Spleen (tissue), 11 donors: ENCODE data around the gene THSD4. TPM values are rescaled to one million over a fixed set of nuclear protein-coding genes. Genes with fewer than 3 reads are reported as not detected.
"Not testable (repeated sequence)": the region's sequence is repeated elsewhere in the genome, so short reads cannot be mapped to it uniquely, and the experiment has no call there.

ENCODE experiments used
- DNase-seq: peaks from one replicate; pipeline ENCODE4 v3.0.0-alpha.2; 2020
- H3K27ac ChIP-seq, 8 donors: fragments of 200-600 bp; sonication (generic) in 7 of 8; 1 replicate in 4 of 8; 2 replicates in 4 of 8; pipeline versions ENCODE4 v1.5.0 to v1.8.0; 2016 to 2021; ENCODE audit warnings: inconsistent platforms in 4 of 8, mild to moderate bottlenecking in 4 of 8, moderate library complexity in 1 of 8
- H3K27me3 ChIP-seq, 7 donors: fragments of 200-600 bp; sonication (generic) in 6 of 7; replicated peaks in 1 of 7; 1 replicate in 4 of 7; 2 replicates in 3 of 7; pipeline versions ENCODE4 v1.5.0 to v1.8.0; 2016 to 2021; ENCODE audit warnings: inconsistent platforms in 3 of 7, mild to moderate bottlenecking in 1 of 7
- H3K36me3 ChIP-seq, 6 donors: fragments of 200-600 bp; sonication (generic) in 5 of 6; 1 replicate in 4 of 6; 2 replicates in 2 of 6; pipeline versions ENCODE4 v1.5.0 to v1.8.0; 2016 to 2021; ENCODE audit warnings: inconsistent platforms in 2 of 6
- H3K4me1 ChIP-seq, 6 donors: fragments of 200-600 bp; sonication (generic) in 5 of 6; 1 replicate in 3 of 6; 2 replicates in 3 of 6; pipeline versions ENCODE4 v1.5.0 to v1.8.0; 2016 to 2021; ENCODE audit warnings: inconsistent platforms in 3 of 6
- H3K4me3 ChIP-seq, 8 donors: fragments of 200-600 bp; sonication (generic) in 7 of 8; 1 replicate in 4 of 8; 2 replicates in 4 of 8; pipeline versions ENCODE4 v1.5.0 to v1.8.0; 2016 to 2021; ENCODE audit warnings: inconsistent platforms in 4 of 8, mild to moderate bottlenecking in 4 of 8, moderate library complexity in 2 of 8
- H3K9me3 ChIP-seq, 8 donors: fragments of 200-600 bp; sonication (generic) in 7 of 8; 1 replicate in 4 of 8; 2 replicates in 4 of 8; pipeline versions ENCODE4 v1.5.0 to v1.8.0; 2016 to 2021; ENCODE audit warnings: inconsistent platforms in 4 of 8
- CTCF ChIP-seq, 11 experiments: fragments of 200-600 bp in 7 of 11; fragments of 450-650 bp in 4 of 11; sonication (generic) in 4 of 11; IDR thresholded peaks in 8 of 11; conservative IDR thresholded peaks in 3 of 11; 1 replicate in 7 of 11; 2 replicates in 4 of 11; pipeline versions ENCODE4 v1.4.0 to v1.8.0; 2016 to 2021; ENCODE audit warnings: antibody characterized with exemption in 11 of 11, inconsistent platforms in 4 of 11, mild to moderate bottlenecking in 1 of 11
- POLR2A ChIP-seq, 3 donors: fragments of 450-650 bp; IDR thresholded peaks; one replicate each; pipeline ENCODE4 v1.5.1; 2017; ENCODE audit warnings: antibody characterized with exemption in 3 of 3, mild to moderate bottlenecking in 1 of 3
- POLR2AphosphoS5 ChIP-seq, 3 donors: sonication (generic); formaldehyde crosslinking; IDR thresholded peaks; one replicate each; pipeline ENCODE4 v1.5.1; 2017; ENCODE audit warnings: antibody characterized with exemption in 3 of 3
- WGBS, 5 donors: extraction: QIAGEN DNeasy Blood & Tissue Kit in 3 of 5; methylation state at CpG; one replicate each; pipeline versions ENCODE4 v1.1.5 to v1.1.7; 2013 to 2018; 5-methylcytosine and 5-hydroxymethylcytosine counted together
- intact Hi-C: fragments of 100-400 bp; cut with DNase I; formaldehyde crosslinking; loops from one replicate; pipeline ENCODE4 v1.15.0; 2023; ENCODE audit warnings: low total_unique reads
- polyA plus RNA-seq, 3 donors: library from polyadenylated mRNA; stranded (reverse); fragments of 200-250 nt; gene quantifications; one replicate each; pipeline ENCODE4 v1.2.1, GENCODE V29; 2013
- total RNA-seq, 7 donors: library from RNA; depleted of rRNA in 3 of 7; stranded (reverse); fragments of >200 nt in 3 of 7; fragmentation: NEBNext Ultra II Directional in 4 of 7; extraction: Animal tissue kit (Norgen Biotek cat#: 25700) in 4 of 7; gene quantifications; one replicate each; pipeline versions ENCODE4 v1.1.0 to v1.2.1, GENCODE V29; 2016 to 2021
- donor health status: healthy with polysubstance abuse.
- donor health status: DM: no; HTN: no; CAD: no; lungs with moderate emphysema.
- donor health status: DM: no; HTN: no; CAD: no.
- donor health status: Bipolar disorder and iron deficiency.
- donor health status: healthy.
- donor health status: DM: no; HTN: no; CAD: no.
- donor health status: DM: yes; HTN: yes; CAD: no.

The THSD4 gene
- total and polyA plus RNA-seq, 10 donors: 0.29 to 11.3 (median 3.4) TPM

- Histone ChIP-seq H3K27me3 (no peaks in the 10 kb centered on the region), H3K4me1 (peaks cover 0 to 15% (median 8%) of the 10 kb centered on the region in 6 donors), H3K9me3 (peaks cover 0 to 4% (median 0%) of the 10 kb centered on the region in 8 donors), H3K27ac (peak overlapping the region in 7 of 8 donors; percentile 61 to 80 (median 69)), H3K36me3 (no peaks in the 10 kb centered on the region), H3K4me3 (no peak overlapping the region)
- DNase-seq: no peak
- TF ChIP-seq POLR2AphosphoS5 (IDR thresholded peaks at IDR 0.05) (no peak), CTCF (IDR thresholded peaks at IDR 0.05 in 8 of 11, conservative IDR thresholded peaks at IDR 0.05 in 3 of 11) (no peak), POLR2A (IDR thresholded peaks at IDR 0.05) (no peak)
- intact Hi-C loops: no loop called here
Observed at GRCh38 chr15:71716990-71717389, 601.7 kb downstream of the THSD4 start.

GRCh38 chr15:71718116-71718910 is 603.0 kb downstream of the THSD4 start:
- Histone ChIP-seq H3K27me3 (no peaks in the 10 kb centered on the region), H3K27ac (peak overlapping the region in 3 of 8 donors; percentile 69 to 80 (median 76)), H3K4me1 (peaks cover 0 to 2% (median 0%) of the 10 kb centered on the region in 6 donors), H3K9me3 (peaks cover 0 to 4% (median 0%) of the 10 kb centered on the region in 8 donors), H3K4me3 (no peak overlapping the region), H3K36me3 (no peaks in the 10 kb centered on the region)
- intact Hi-C loops: no loop called here
- no peak for TF ChIP-seq POLR2A (IDR thresholded peaks at IDR 0.05)
- TF ChIP-seq POLR2AphosphoS5 (IDR thresholded peaks at IDR 0.05): no peak
- no peak for TF ChIP-seq CTCF (IDR thresholded peaks at IDR 0.05 in 8 of 11, conservative IDR thresholded peaks at IDR 0.05 in 3 of 11)
- 76 to 84% (median 80%) methylated on average over 13 of the region's 13 CpGs for WGBS, 5 donors
- no peak for DNase-seq

- Histone ChIP-seq H3K36me3 (no peaks in the 10 kb centered on the region), H3K27me3 (no peaks in the 10 kb centered on the region), H3K27ac (no peak overlapping the region), H3K4me3 (no peak overlapping the region), H3K4me1 (no peaks in the 10 kb centered on the region), H3K9me3 (no peaks in the 10 kb centered on the region)
- DNase-seq: no peak
- TF ChIP-seq POLR2AphosphoS5 (IDR thresholded peaks at IDR 0.05): no peak
- TF ChIP-seq CTCF (IDR thresholded peaks at IDR 0.05 in 8 of 11, conservative IDR thresholded peaks at IDR 0.05 in 3 of 11): no peak
- TF ChIP-seq POLR2A (IDR thresholded peaks at IDR 0.05): no peak
- intact Hi-C loops: no loop called here
Observed at GRCh38 chr15:71723344-71723743, 608.1 kb downstream of the THSD4 start.

GRCh38 chr15:71725207-71725955 is 610.1 kb downstream of the THSD4 start:
- H3K27me3 ChIP-seq, intact Hi-C loops, H3K4me3 ChIP-seq, H3K36me3 ChIP-seq, DNase-seq, H3K4me1 ChIP-seq, H3K27ac ChIP-seq, H3K9me3 ChIP-seq: not testable (repeated sequence)
- WGBS, 5 donors: 85 to 94% (median 88%) methylated on average over 4 of the region's 4 CpGs
